MM.1S (cell line): ENCODE measurements around the gene C1QTNF4.

ENCODE experiments used
- DNase-seq: peaks from one replicate; pipeline ENCODE4 v3.0.0-alpha.2; 2015
- H2AFZ ChIP-seq: fragments of 300-600 bp; sonication (generic); 2 replicates; pipeline ENCODE4 v1.6.0; 2016; ENCODE audit warnings: antibody characterized with exemption, low read length
- H3F3A ChIP-seq: fragments of 300-600 bp; sonication (generic); 2 replicates; pipeline ENCODE4 v1.6.1; 2016; ENCODE audit warnings: mild to moderate bottlenecking, antibody characterized with exemption, low read length, moderate library complexity, mixed read lengths; ENCODE audit not compliant: insufficient read depth
- H3K27ac ChIP-seq: fragments of 300-600 bp; sonication (generic); 2 replicates; pipeline ENCODE4 v1.5.1; 2016; ENCODE audit warnings: mild to moderate bottlenecking, low read length
- H3K27me3 ChIP-seq: fragments of 300-600 bp; sonication (generic); replicated peaks from 2 replicates; pipeline ENCODE4 v1.6.0; 2016; ENCODE audit warnings: low read length; ENCODE audit not compliant: insufficient read depth
- H3K36me3 ChIP-seq: fragments of 300-600 bp; sonication (generic); replicated peaks from 2 replicates; pipeline ENCODE4 v1.6.1; 2016; ENCODE audit warnings: mild to moderate bottlenecking, low read length, mixed read lengths; ENCODE audit not compliant: insufficient read depth
- H3K4me1 ChIP-seq: fragments of 300-600 bp; sonication (generic); 2 replicates; pipeline ENCODE4 v1.6.1; 2016; ENCODE audit warnings: low read length, mixed read lengths
- H3K4me2 ChIP-seq: fragments of 300-600 bp; sonication (generic); 2 replicates; pipeline ENCODE4 v1.6.0; 2016; ENCODE audit warnings: low read depth, low read length
- H3K4me3 ChIP-seq: fragments of 300-600 bp; sonication (generic); 2 replicates; pipeline ENCODE4 v1.5.1; 2016; ENCODE audit warnings: low read length, mixed read lengths
- H3K79me2 ChIP-seq: fragments of 300-600 bp; sonication (generic); 2 replicates; pipeline ENCODE4 v1.6.1; 2016; ENCODE audit warnings: mixed run types, low read length, mixed read lengths
- H3K9ac ChIP-seq: fragments of 300-600 bp; sonication (generic); 2 replicates; pipeline ENCODE4 v1.6.1; 2016; ENCODE audit warnings: low read length, mixed read lengths
- H3K9me2 ChIP-seq: fragments of 300-600 bp; sonication (generic); replicated peaks from 2 replicates; pipeline ENCODE4 v1.6.1; 2016; ENCODE audit warnings: mild to moderate bottlenecking, low read length, mixed read lengths; ENCODE audit not compliant: insufficient read depth
- H3K9me3 ChIP-seq: fragments of 300-600 bp; sonication (generic); replicated peaks from 2 replicates; pipeline ENCODE4 v1.6.1; 2016; ENCODE audit warnings: mild to moderate bottlenecking, low read length, mixed read lengths; ENCODE audit not compliant: insufficient read depth
- H4K20me1 ChIP-seq: fragments of 300-600 bp; sonication (generic); 2 replicates; pipeline ENCODE4 v1.6.1; 2016; ENCODE audit warnings: mild to moderate bottlenecking, low read length, moderate library complexity, mixed read lengths; ENCODE audit not compliant: insufficient read depth
- CTCF ChIP-seq: fragments of 300-600 bp; sonication (generic); IDR thresholded peaks from 2 replicates; pipeline ENCODE4 v1.5.1; 2016; ENCODE audit warnings: antibody characterized with exemption, low read length, mixed read lengths
- EZH2 ChIP-seq: fragments of 300-600 bp; sonication (generic); optimal IDR thresholded peaks from 2 replicates; pipeline ENCODE3; 2017; ENCODE audit warnings: low read depth, mild to moderate bottlenecking, antibody characterized with exemption, low read length, mixed read lengths
- EZH2phosphoT487 ChIP-seq: fragments of 300-600 bp; sonication (generic); IDR thresholded peaks from 2 replicates; pipeline ENCODE4 v1.6.1; 2018; ENCODE audit warnings: antibody characterized with exemption, low read length

Gene C1QTNF4

GRCh38 chr11:47615249-47615648 is 21.0 kb upstream of the C1QTNF4 start:
- Histone ChIP-seq H3K9me3 (no peaks in the 10 kb centered on the region), H3K4me1 (peaks cover 42% of the 10 kb centered on the region), H3K79me2 (no peaks in the 10 kb centered on the region), H3K4me3 (no peak overlapping the region), H3K27me3 (no peaks in the 10 kb centered on the region), H4K20me1 (no peaks in the 10 kb centered on the region), H3K9ac (no peak overlapping the region), H3K4me2 (no peak overlapping the region), H2AFZ (no peak overlapping the region), H3K36me3 (no peaks in the 10 kb centered on the region), H3F3A (peaks cover 15% of the 10 kb centered on the region; the same call in 1 of the 2 replicates), H3K9me2 (no peaks in the 10 kb centered on the region), H3K27ac (no peak overlapping the region)
- TF ChIP-seq EZH2phosphoT487 (no peak), EZH2 (no peak), CTCF (no peak)
- no peak for DNase-seq

- TF ChIP-seq CTCF (no peak), EZH2phosphoT487 (no peak), EZH2 (no peak)
- Histone ChIP-seq H3K27me3 (no peaks in the 10 kb centered on the region), H3K9ac (no peak overlapping the region), H3F3A (0 out of 2 replicates have a peak, but pooled peaks cover 4% of the 10 kb centered on the region), H3K79me2 (no peaks in the 10 kb centered on the region), H3K27ac (peak overlapping the region; percentile 15; the same call in 1 of the 2 replicates), H3K9me3 (no peaks in the 10 kb centered on the region), H3K4me1 (peaks cover 18% of the 10 kb centered on the region), H4K20me1 (no peaks in the 10 kb centered on the region), H3K36me3 (no peaks in the 10 kb centered on the region), H2AFZ (no peak overlapping the region), H3K9me2 (no peaks in the 10 kb centered on the region), H3K4me2 (peak overlapping the region; percentile 35; the same call in 1 of the 2 replicates), H3K4me3 (no peak overlapping the region)
- peak; percentile 33 for DNase-seq
Observed at GRCh38 chr11:47611348-47611794, 17.2 kb upstream of the C1QTNF4 start.

GRCh38 chr11:47609675-47610074 is 15.5 kb upstream of the C1QTNF4 start:
- H3K27ac ChIP-seq, result no peak overlapping the region
- H3K79me2 ChIP-seq, result no peaks in the 10 kb centered on the region
- TF ChIP-seq EZH2phosphoT487, result no peak
- H3K4me3 ChIP-seq, result no peak overlapping the region
- no peaks in the 10 kb centered on the region for H4K20me1 ChIP-seq
- no peaks in the 10 kb centered on the region for H3K9me2 ChIP-seq
- no peaks in the 10 kb centered on the region for H3K9me3 ChIP-seq
- H3K4me1 ChIP-seq, result peaks cover 16% of the 10 kb centered on the region
- no peak for DNase-seq
- 0 out of 2 replicates have a peak, but pooled peaks cover 4% of the 10 kb centered on the region for H3F3A ChIP-seq
- H3K36me3 ChIP-seq, result no peaks in the 10 kb centered on the region
- H3K27me3 ChIP-seq, result no peaks in the 10 kb centered on the region
- no peak overlapping the region for H2AFZ ChIP-seq
- H3K4me2 ChIP-seq, result no peak overlapping the region
- H3K9ac ChIP-seq, result no peak overlapping the region

- TF ChIP-seq EZH2 (no peak), CTCF (no peak), EZH2phosphoT487 (no peak)
- no peaks in the 10 kb centered on the region for H3K27me3 ChIP-seq
- H3K79me2 ChIP-seq, result no peaks in the 10 kb centered on the region
- 0 out of 2 replicates have a peak, but pooled peaks cover 4% of the 10 kb centered on the region for H3F3A ChIP-seq
- H4K20me1 ChIP-seq, result no peaks in the 10 kb centered on the region
- no peak overlapping the region for H3K4me3 ChIP-seq
- no peaks in the 10 kb centered on the region for H3K9me2 ChIP-seq
- H3K4me1 ChIP-seq, result peaks cover 16% of the 10 kb centered on the region
- no peak overlapping the region for H2AFZ ChIP-seq
- H3K27ac ChIP-seq, result no peak overlapping the region
- no peak overlapping the region for H3K4me2 ChIP-seq
- H3K9ac ChIP-seq, result no peak overlapping the region
- no peak for DNase-seq
- H3K36me3 ChIP-seq, result no peaks in the 10 kb centered on the region
- no peaks in the 10 kb centered on the region for H3K9me3 ChIP-seq
Observed at GRCh38 chr11:47607380-47607779, 13.2 kb upstream of the C1QTNF4 start.
